HL-60/S4 treated with phorbol 12-myristate 13-acetate at 8.2 ng/mL for 4 days and 3 days (cell line): ENCODE data around the gene PCTP.

Experiments used
- in situ Hi-C: fragments of 300-500 bp; cut with MboI; formaldehyde crosslinking; loops from 2 replicates; pipeline ENCODE4 v1.15.0; 2022; ENCODE audit warnings: low sequenced_read_pairs

The PCTP gene

GRCh38 chr17:55727275-55727674, 23.6 kb upstream of the PCTP start:
- in situ Hi-C loops = loop anchor here (10.0 kb wide), 1 partner anchor 202 kb away; no protein-coding TSS in a partner anchor

- in situ Hi-C loops = loop anchor here (10.0 kb wide), 1 partner anchor 203 kb away; no protein-coding TSS in a partner anchor
Observed at GRCh38 chr17:55727920-55728319, 22.9 kb upstream of the PCTP start.

GRCh38 chr17:55728361-55728760, 22.5 kb upstream of the PCTP start:
- in situ Hi-C loops = loop anchor here (10.0 kb wide), 1 partner anchor 204 kb away; no protein-coding TSS in a partner anchor

GRCh38 chr17:55728833-55729232, 22.0 kb upstream of the PCTP start:
- in situ Hi-C loops = loop anchor here (10.0 kb wide), 1 partner anchor 204 kb away; no protein-coding TSS in a partner anchor

GRCh38 chr17:55729484-55729883, 21.4 kb upstream of the PCTP start:
- in situ Hi-C loops = loop anchor here (10.0 kb wide), 1 partner anchor 205 kb away; no protein-coding TSS in a partner anchor

GRCh38 chr17:55730380-55730779, 20.5 kb upstream of the PCTP start:
- in situ Hi-C loops = no loop called here

GRCh38 chr17:55730808-55731207, 20.0 kb upstream of the PCTP start:
- in situ Hi-C loops = no loop called here

- in situ Hi-C loops = no loop called here
Observed at GRCh38 chr17:55731586-55732250, 19.1 kb upstream of the PCTP start.

GRCh38 chr17:55734128-55734781, 16.6 kb upstream of the PCTP start:
- in situ Hi-C loops = no loop called here

GRCh38 chr17:55735731-55736405, 15.0 kb upstream of the PCTP start:
- in situ Hi-C loops = no loop called here

- in situ Hi-C loops = no loop called here
Observed at GRCh38 chr17:55737976-55738501, 12.8 kb upstream of the PCTP start.

- in situ Hi-C loops = no loop called here
Observed at GRCh38 chr17:55740511-55741355, 10.1 kb upstream of the PCTP start.

GRCh38 chr17:55741356-55741700, 9.5 kb upstream of the PCTP start:
- in situ Hi-C loops = no loop called here

- in situ Hi-C loops = no loop called here
Observed at GRCh38 chr17:55742272-55743102, 8.4 kb upstream of the PCTP start.

GRCh38 chr17:55743103-55743679, 7.7 kb upstream of the PCTP start:
- in situ Hi-C loops = no loop called here

- in situ Hi-C loops = no loop called here
Observed at GRCh38 chr17:55745258-55745657, 5.6 kb upstream of the PCTP start.

GRCh38 chr17:55746466-55746865, 4.4 kb upstream of the PCTP start:
- in situ Hi-C loops = no loop called here

GRCh38 chr17:55747209-55747608, 3.6 kb upstream of the PCTP start:
- in situ Hi-C loops = no loop called here

- in situ Hi-C loops = no loop called here
Observed at GRCh38 chr17:55748841-55749240, 2.0 kb upstream of the PCTP start.
